Measurements from ENCODE around the gene TMEM26. TPM values are rescaled to one million over a fixed set of nuclear protein-coding genes. Genes with fewer than 3 reads are reported as not detected.
A peak's percentile ranks its signal among the peaks of the same experiment; 100 is the strongest.

Gene TMEM26
- total and polyA plus RNA-seq, 2 of the 13 experiments (the other 11 are each of a cell fraction or from before 2014, with no cell fraction given), result not detected

GRCh38 chr10:61486738-61487396 is 33.7 kb upstream of the TMEM26 start:
- Histone ChIP-seq H2AFZ (ENCODE audit: low read length) (no peak overlapping the region), H3K4me2 (ENCODE audit: low read depth, low read length) (no peak overlapping the region), H3K4me1 (ENCODE audit: insufficient read depth, low read length) (no peaks in the 10 kb centered on the region), H3K4me3 (replicated peaks in 1 of 3; ENCODE audit: insufficient read depth in 1 of 3, low read depth in 2 of 3, low read length in 3 of 3) (no peak overlapping the region), H3K79me2 (ENCODE audit: insufficient read depth, low read length) (no peaks in the 10 kb centered on the region), H3K27me3 (ENCODE audit: control insufficient read depth in 1 of 2, insufficient read depth in 2 of 2, low read length in 2 of 2) (no peaks in the 10 kb centered on the region), H4K20me1 (ENCODE audit: insufficient read depth, low read length) (no peaks in the 10 kb centered on the region), H3K9me3 (ENCODE audit: low read length) (no peaks in the 10 kb centered on the region), H3K9ac (ENCODE audit: insufficient read depth, low read depth, low read length) (no peak overlapping the region), H3K27ac (ENCODE audit: extremely low read length, insufficient read depth, low read length) (no peak overlapping the region), H3K36me3 (replicated peaks in 1 of 2; ENCODE audit: control insufficient read depth in 1 of 2, insufficient read depth in 2 of 2, low read length in 2 of 2) (no peaks in the 10 kb centered on the region)
- POLR2A ChIA-PET, result no interaction called here
- CTCF ChIA-PET (ENCODE audit: low intra/inter-chr PET ratio, low total read pairs), result no interaction called here
- intact Hi-C loops (cut with micrococcal nuclease; ENCODE audit: unreplicated experiment) (no loop called here), in situ Hi-C loops (cut with HindIII; ENCODE audit: extremely low pct_ligation_motif_present, low pct_unique_long_range_greater_than_20kb) (no loop called here)
- FAIRE-seq (no peak), ATAC-seq (no peak), DNase-seq (ENCODE audit: low spot score) (peak; percentile 53)
- TF ChIP-seq RFX3 (CRISPR knock-in tag; IDR thresholded peaks at IDR 0.05) (no peak), THAP8 (CRISPR knock-in tag; IDR thresholded peaks at IDR 0.05; ENCODE audit: borderline replicate concordance) (no peak), SNAPC5 (CRISPR knock-in tag; IDR thresholded peaks at IDR 0.05; ENCODE audit: borderline replicate concordance) (no peak), SETDB1 (CRISPR knock-in tag; IDR thresholded peaks at IDR 0.05; ENCODE audit: borderline replicate concordance) (no peak), ZNF574 (CRISPR knock-in tag; IDR thresholded peaks at IDR 0.05) (no peak), EP300 (IDR thresholded peaks at IDR 0.05; ENCODE audit: low read depth in 2 of 2, low read length in 2 of 2) (no peak), EP300 (CRISPR knock-in tag; IDR thresholded peaks at IDR 0.05; ENCODE audit: borderline replicate concordance) (no peak), SP5 (CRISPR knock-in tag; IDR thresholded peaks at IDR 0.05; ENCODE audit: borderline replicate concordance, low read depth) (no peak), ZNF143 (CRISPR knock-in tag; IDR thresholded peaks at IDR 0.05) (no peak), ZNF484 (CRISPR knock-in tag; IDR thresholded peaks at IDR 0.05; ENCODE audit: borderline replicate concordance, low read depth) (no peak), CEBPB (IDR thresholded peaks at IDR 0.05; ENCODE audit: borderline replicate concordance, low read depth, low read length) (peak; percentile 65; the same call in 1 of the 2 replicates), NR2F6 (IDR thresholded peaks at IDR 0.05) (0 out of 2 replicates have a peak, but pooled peaks have one; percentile 13), NR2F6 (CRISPR knock-in tag; IDR thresholded peaks at IDR 0.05) (no peak), TEAD3 (CRISPR knock-in tag; optimal IDR thresholded peaks at IDR 0.05; ENCODE audit: borderline replicate concordance) (no peak), CEBPG (CRISPR knock-in tag; IDR thresholded peaks at IDR 0.05) (peak; percentile 18; the same call in 1 of the 2 replicates), CREM (IDR thresholded peaks at IDR 0.05) (no peak), CREM (CRISPR knock-in tag; IDR thresholded peaks at IDR 0.05) (no peak), MTA3 (CRISPR knock-in tag; IDR thresholded peaks at IDR 0.05) (no peak), ZBTB3 (CRISPR knock-in tag; IDR thresholded peaks at IDR 0.05; ENCODE audit: borderline replicate concordance, low read depth) (no peak)
- WGBS (ENCODE audit: low lambda C conversion rate), result 14% methylated on average over 2 of the region's 2 CpGs
- no TSS peak for BruUV-seq (replicated peaks)
